22Rv1 (cell line): Measurements from ENCODE around the gene YPEL1.

Experiments
- CTCF ChIP-seq: fragments of 450-650 bp; IDR thresholded peaks from 2 replicates; pipeline ENCODE4 v1.5.1; 2017; ENCODE audit warnings: mild to moderate bottlenecking
- ZFX ChIP-seq: fragments of 450-650 bp; IDR thresholded peaks from 2 replicates; pipeline ENCODE4 v1.6.1; 2017; ENCODE audit warnings: antibody characterized with exemption, borderline replicate concordance

GRCh38 chr22:21736948-21737347, 1.4 kb upstream of the YPEL1 start:
- TF ChIP-seq CTCF (no peak), ZFX (no peak)
